H9 (cell line): ENCODE data around the gene SGF29. TPM values are rescaled to one million over a fixed set of nuclear protein-coding genes. Genes with fewer than 3 reads are reported as not detected.

Source experiments
- DNase-seq: peaks from one replicate; pipeline ENCODE4 v3.0.0-alpha.2; 2017
- H2AFZ ChIP-seq: one replicate; pipeline ENCODE4 v1.6.1; 2013; ENCODE audit warnings: mild to moderate bottlenecking, low read length, control low read depth, moderate library complexity
- H2AK5ac ChIP-seq: 2 replicates; pipeline ENCODE4 v1.6.1; 2013; ENCODE audit warnings: low read length, control low read depth, mixed read lengths; ENCODE audit not compliant: insufficient read length
- H2BK120ac ChIP-seq: one replicate; pipeline ENCODE4 v1.6.1; 2013; ENCODE audit warnings: low read depth, mild to moderate bottlenecking, low read length, control low read depth, inconsistent platforms; ENCODE audit not compliant: poor library complexity, severe bottlenecking
- H2BK12ac ChIP-seq: 2 replicates; pipeline ENCODE4 v1.6.1; 2013; ENCODE audit warnings: low read length, control low read depth, mixed read lengths, low read depth; ENCODE audit not compliant: insufficient read length
- H2BK15ac ChIP-seq: 2 replicates; pipeline ENCODE4 v1.6.1; 2013; ENCODE audit warnings: low read depth, low read length, control low read depth
- H2BK20ac ChIP-seq: one replicate; pipeline ENCODE4 v1.6.1; 2013; ENCODE audit warnings: low read depth, mild to moderate bottlenecking, low read length, control low read depth, inconsistent platforms; ENCODE audit not compliant: poor library complexity, severe bottlenecking
- H2BK5ac ChIP-seq: 2 replicates; pipeline ENCODE4 v1.6.1; 2013; ENCODE audit warnings: low read length, control low read depth, mixed read lengths; ENCODE audit not compliant: insufficient read length
- H3K14ac ChIP-seq: 2 replicates; pipeline ENCODE4 v1.6.1; 2013; ENCODE audit warnings: low read length, control low read depth; ENCODE audit not compliant: insufficient read depth
- H3K18ac ChIP-seq: 2 replicates; pipeline ENCODE4 v1.6.1; 2013; ENCODE audit warnings: low read depth, mild to moderate bottlenecking, mixed read lengths, low read length, control low read depth; ENCODE audit not compliant: insufficient read length
- H3K23ac ChIP-seq: 2 replicates; pipeline ENCODE4 v1.6.1; 2013; ENCODE audit warnings: low read length, control low read depth, mixed read lengths, low read depth; ENCODE audit not compliant: insufficient read length
- H3K23me2 ChIP-seq: 2 replicates; pipeline ENCODE4 v1.6.1; 2013; ENCODE audit warnings: low read depth, mild to moderate bottlenecking, mixed read lengths, low read length, control low read depth; ENCODE audit not compliant: insufficient read length, poor library complexity, severe bottlenecking
- H3K27ac ChIP-seq: 2 replicates; pipeline ENCODE4 v1.5.1; 2013; ENCODE audit warnings: low read length, control low read depth, mixed read lengths, low read depth; ENCODE audit not compliant: insufficient read length
- H3K27me3 ChIP-seq: 2 replicates; pipeline ENCODE4 v1.6.1; 2013; ENCODE audit warnings: low read length, control low read depth, inconsistent platforms; ENCODE audit not compliant: insufficient read depth
- H3K4ac ChIP-seq: 2 replicates; pipeline ENCODE4 v1.6.1; 2013; ENCODE audit warnings: low read depth, mild to moderate bottlenecking, control low read depth, inconsistent platforms, low read length, moderate library complexity
- H3K4me1 ChIP-seq: 2 replicates; pipeline ENCODE4 v1.6.1; 2013; ENCODE audit warnings: low read length, control low read depth, inconsistent platforms; ENCODE audit not compliant: insufficient read depth
- H3K4me2 ChIP-seq: 2 replicates; pipeline ENCODE4 v1.6.1; 2013; ENCODE audit warnings: low read length, control low read depth, mixed read lengths; ENCODE audit not compliant: insufficient read length, insufficient read depth
- H3K56ac ChIP-seq: 2 replicates; pipeline ENCODE4 v1.6.1; 2013; ENCODE audit warnings: low read depth, mild to moderate bottlenecking, mixed read lengths, low read length, control low read depth; ENCODE audit not compliant: insufficient read length
- H3K79me1 ChIP-seq: 2 replicates; pipeline ENCODE4 v1.6.1; 2013; ENCODE audit warnings: low read depth, mild to moderate bottlenecking, moderate library complexity, low read length, control low read depth, inconsistent platforms; ENCODE audit not compliant: insufficient read depth, poor library complexity, severe bottlenecking
- H3K79me2 ChIP-seq: 2 replicates; pipeline ENCODE4 v1.6.1; 2013; ENCODE audit warnings: low read length, control low read depth, inconsistent platforms; ENCODE audit not compliant: insufficient read depth
- H3K9ac ChIP-seq: 2 replicates; pipeline ENCODE4 v1.6.1; 2013; ENCODE audit warnings: low read length, control low read depth, mixed read lengths; ENCODE audit not compliant: insufficient read length; ENCODE audit errors: extremely low read depth
- H3K9me3 ChIP-seq: one replicate; pipeline ENCODE4 v1.6.1; 2013; ENCODE audit warnings: low read depth, low read length, inconsistent platforms; ENCODE audit not compliant: control insufficient read depth
- H3T11ph ChIP-seq: one replicate; pipeline ENCODE4 v1.6.1; 2013; ENCODE audit warnings: mild to moderate bottlenecking, low read length, control low read depth, inconsistent platforms
- H4K20me1 ChIP-seq: one replicate; pipeline ENCODE4 v1.6.1; 2013; ENCODE audit not compliant: control insufficient read depth, insufficient read length, insufficient read depth
- H4K5ac ChIP-seq: 2 replicates; pipeline ENCODE4 v1.6.1; 2013; ENCODE audit warnings: low read depth, mild to moderate bottlenecking, mixed read lengths, low read length, control low read depth; ENCODE audit not compliant: insufficient read length
- H4K8ac ChIP-seq: replicated peaks from 2 replicates; pipeline ENCODE4 v1.6.1; 2013; ENCODE audit warnings: low read length, control low read depth, mixed read lengths, low read depth; ENCODE audit not compliant: insufficient read length
- H4K91ac ChIP-seq: 2 replicates; pipeline ENCODE4 v1.6.1; 2013; ENCODE audit warnings: low read depth, mild to moderate bottlenecking, moderate library complexity, mixed read lengths, low read length, control low read depth; ENCODE audit not compliant: insufficient read length
- H3K27ac Mint-ChIP-seq, 3 experiments: 2 replicates in 2 of 3; 3 replicates in 1 of 3; pipeline ENCODE4 v1.8.0; 2020 to 2021; ENCODE audit warnings: mixed read lengths in 3 of 3, mild to moderate bottlenecking in 1 of 3, moderate library complexity in 1 of 3
- H3K27me3 Mint-ChIP-seq: 2 replicates; pipeline ENCODE4 v1.8.0; 2021; ENCODE audit warnings: low read depth, mild to moderate bottlenecking, moderate library complexity, mixed read lengths
- H3K36me3 Mint-ChIP-seq, 3 experiments: 2 replicates in 2 of 3; 3 replicates in 1 of 3; pipeline ENCODE4 v1.8.0; 2020 to 2021; ENCODE audit warnings: low read depth in 3 of 3, mixed read lengths in 3 of 3; ENCODE audit not compliant: insufficient read depth in 1 of 3
- H3K4me1 Mint-ChIP-seq, 2 experiments: 2 replicates each; pipeline ENCODE4 v1.8.0; 2020; ENCODE audit warnings: mixed read lengths in 2 of 2
- H3K4me3 Mint-ChIP-seq, 2 experiments: 2 replicates in 1 of 2; 3 replicates in 1 of 2; pipeline ENCODE4 v1.8.0; 2020 to 2021; ENCODE audit warnings: mild to moderate bottlenecking in 2 of 2, mixed read lengths in 2 of 2, moderate library complexity in 1 of 2
- H3K9me3 Mint-ChIP-seq, 2 experiments: 2 replicates in 1 of 2; 3 replicates in 1 of 2; pipeline ENCODE4 v1.8.0; 2020; ENCODE audit warnings: mild to moderate bottlenecking in 2 of 2, mixed read lengths in 2 of 2, moderate library complexity in 1 of 2
- CTCF ChIP-seq: fragments of 200-600 bp; sonication (generic); conservative IDR thresholded peaks from 3 replicates; pipeline ENCODE4 v1.8.0; 2021; ENCODE audit warnings: antibody characterized with exemption, mild to moderate bottlenecking
- WGBS: extraction: QIAGEN DNeasy Blood & Tissue Kit; methylation state at CpG from one replicate; pipeline ENCODE4 v1.1.7; 2013; ENCODE audit warnings: missing lambda C conversion rate, low lambda C conversion rate, mixed read lengths; ENCODE audit not compliant: insufficient read length; ENCODE audit errors: extremely low coverage; 5-methylcytosine and 5-hydroxymethylcytosine counted together
- total RNA-seq: library from RNA; stranded (reverse); gene quantifications from 2 replicates; pipeline ENCODE4 v1.2.1, GENCODE V29; 2021

SGF29 gene
- total RNA-seq, 1 experiment from 2014 or later, result 24.8 TPM

DNA sequence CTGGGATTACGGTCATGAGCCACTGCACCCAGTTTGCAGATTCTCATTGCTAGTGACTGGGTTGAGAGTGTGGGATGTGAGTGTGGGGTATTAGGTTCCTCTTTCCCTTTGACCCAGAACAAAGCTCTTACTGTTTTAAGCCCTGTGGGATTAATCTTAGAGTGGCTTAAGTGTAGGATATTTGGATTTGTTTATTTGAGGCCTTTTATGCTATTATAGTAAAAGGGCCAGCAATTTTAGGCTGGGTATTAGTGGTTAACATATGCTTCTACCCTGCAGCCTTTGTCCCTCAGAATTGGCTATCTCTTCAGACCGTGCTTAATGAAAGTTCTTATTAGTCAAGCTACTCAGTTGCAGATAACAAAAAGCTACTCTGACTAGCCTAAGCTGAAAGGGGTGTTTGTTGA is 3.2 kb downstream of the SGF29 start:
- Histone ChIP-seq H3K18ac (no peak overlapping the region), H4K8ac (no peak overlapping the region), H3K79me1 (no peaks in the 10 kb centered on the region), H2BK20ac (no peak overlapping the region), H3K56ac (no peak overlapping the region), H3K9me3 (no peaks in the 10 kb centered on the region), H2BK15ac (no peak overlapping the region), H3K4me1 (no peaks in the 10 kb centered on the region), H3K4ac (no peak overlapping the region), H2AFZ (no peak overlapping the region), H2BK5ac (no peak overlapping the region), H4K20me1 (no peaks in the 10 kb centered on the region), H4K5ac (no peak overlapping the region), H3K79me2 (no peaks in the 10 kb centered on the region), H3T11ph (no peak overlapping the region), H2BK12ac (no peak overlapping the region), H3K9ac (no peak overlapping the region), H3K23me2 (no peaks in the 10 kb centered on the region), H3K27me3 (no peaks in the 10 kb centered on the region), H3K27ac (no peak overlapping the region), H3K4me2 (no peak overlapping the region), H4K91ac (no peak overlapping the region), H2BK120ac (no peak overlapping the region), H3K14ac (no peak overlapping the region), H3K23ac (no peak overlapping the region), H2AK5ac (no peak overlapping the region)
- no peaks in the 10 kb centered on the region for H3K27me3 Mint-ChIP-seq
- H3K4me3 Mint-ChIP-seq, result no peak overlapping the region
- no peak for TF ChIP-seq CTCF
- peaks cover 5% of the 10 kb centered on the region in 2 experiments for H3K4me1 Mint-ChIP-seq
- DNase-seq, result no peak
- H3K27ac Mint-ChIP-seq, result peak overlapping the region in 1 of 3 experiments; percentile 28; a peak in 1 of 7 replicates
- no CpG with 5 or more reads among the region's 2 CpGs for WGBS
- peaks cover 10 to 22% (median 16%) of the 10 kb centered on the region in 3 experiments for H3K36me3 Mint-ChIP-seq
- H3K9me3 Mint-ChIP-seq, result no peaks in the 10 kb centered on the region
